HepG2 (cell line): ENCODE results near the gene PCIF1. TPM values are rescaled to one million over a fixed set of nuclear protein-coding genes. Genes with fewer than 3 reads are reported as not detected.
A peak's percentile ranks its signal among the peaks of the same experiment; 100 is the strongest.

Source experiments
- MYC ChIP-seq: sonication (generic); formaldehyde crosslinking; IDR thresholded peaks from 2 replicates; pipeline ENCODE4 v1.9.0; 2021; ENCODE audit warnings: missing genetic modification reagents, borderline replicate concordance
- RCOR2 ChIP-seq: IDR thresholded peaks from 2 replicates; pipeline ENCODE4 v1.6.1; 2016; ENCODE audit warnings: missing biosample characterization, missing genetic modification reagents
- REL ChIP-seq: sonication (generic); formaldehyde crosslinking; conservative IDR thresholded peaks from 2 replicates; pipeline ENCODE4 v1.8.0; 2022; ENCODE audit warnings: mild to moderate bottlenecking, missing genetic modification reagents, moderate library complexity
- ZBTB7A ChIP-seq: sonication (generic); formaldehyde crosslinking; IDR thresholded peaks from 2 replicates; pipeline ENCODE4 v1.8.0; 2022; ENCODE audit warnings: mild to moderate bottlenecking, missing genetic modification reagents
- ZNF30 ChIP-seq: sonication (generic); formaldehyde crosslinking; IDR thresholded peaks from 2 replicates; pipeline ENCODE4 v1.5.0; 2020; ENCODE audit warnings: mild to moderate bottlenecking, missing genetic modification reagents
- ZNF333 ChIP-seq: sonication (generic); formaldehyde crosslinking; IDR thresholded peaks from 2 replicates; pipeline ENCODE4 v1.4.0; 2020; ENCODE audit warnings: mild to moderate bottlenecking, missing genetic modification reagents, borderline replicate concordance
- ZNF546 ChIP-seq: sonication (generic); formaldehyde crosslinking; conservative IDR thresholded peaks from 2 replicates; pipeline ENCODE4 v1.8.1; 2023; ENCODE audit warnings: mild to moderate bottlenecking, missing genetic modification reagents
- ZNF556 ChIP-seq: sonication (generic); formaldehyde crosslinking; IDR thresholded peaks from 2 replicates; pipeline ENCODE4 v1.4.0; 2020; ENCODE audit warnings: mild to moderate bottlenecking, missing genetic modification reagents, borderline replicate concordance
- ZNF567 ChIP-seq: sonication (generic); formaldehyde crosslinking; IDR thresholded peaks from 2 replicates; pipeline ENCODE4 v1.8.1; 2023; ENCODE audit warnings: mild to moderate bottlenecking, missing genetic modification reagents, borderline replicate concordance
- ZNF607 ChIP-seq: sonication (generic); formaldehyde crosslinking; IDR thresholded peaks from 2 replicates; pipeline ENCODE4 v1.5.1; 2020; ENCODE audit warnings: missing genetic modification reagents, mild to moderate bottlenecking, borderline replicate concordance
- ZNF660 ChIP-seq: sonication (generic); formaldehyde crosslinking; IDR thresholded peaks from 2 replicates; pipeline ENCODE4 v1.5.1; 2020; ENCODE audit warnings: mild to moderate bottlenecking, low read depth, missing genetic modification reagents, borderline replicate concordance
- ZSCAN30 ChIP-seq: sonication (generic); formaldehyde crosslinking; IDR thresholded peaks from 2 replicates; pipeline ENCODE4 v1.5.0; 2020; ENCODE audit warnings: mild to moderate bottlenecking, missing genetic modification reagents
- polyA plus RNA-seq, 8 experiments: library from polyadenylated mRNA; depleted of rRNA in 3 of 8; stranded (reverse) in 7 of 8; unstranded in 1 of 8; fragments of >200 nt; fragmentation: Illumina TruSeq in 4 of 8; extraction: Trizol in 4 of 8; gene quantifications; 2 replicates each; pipeline versions ENCODE4 v1.2.1 to v1.2.3, GENCODE V29; 2011 to 2016; ENCODE audit warnings: low read depth in 4 of 8, missing spikeins in 1 of 8, mixed read lengths in 1 of 8; ENCODE audit not compliant: insufficient read depth in 1 of 8
- total RNA-seq, 5 experiments: library from RNA; depleted of rRNA; stranded (reverse); fragments of >200 nt; fragmentation: Illumina TruSeq; extraction: Trizol; gene quantifications; 2 replicates each; pipeline ENCODE4 v1.2.3, GENCODE V29; 2016; ENCODE audit warnings: low read depth in 1 of 5
- TF ChIP-seq, protein P1 (sequence below): IDR thresholded peaks from 2 replicates; pipeline ENCODE4 v1.6.1; 2016
- TF ChIP-seq, protein P2 (sequence below): sonication (generic); formaldehyde crosslinking; IDR thresholded peaks from 2 replicates; pipeline ENCODE4 v1.5.0; 2020; ENCODE audit warnings: missing genetic modification reagents
- TF ChIP-seq, protein P3 (sequence below): sonication (generic); formaldehyde crosslinking; IDR thresholded peaks from 2 replicates; pipeline ENCODE4 v1.4.0; 2020; ENCODE audit warnings: missing genetic modification reagents
- TF ChIP-seq, protein P4 (sequence below): sonication (generic); formaldehyde crosslinking; conservative IDR thresholded peaks from 2 replicates; pipeline ENCODE4 v1.4.0; 2020; ENCODE audit warnings: missing genetic modification reagents
- TF ChIP-seq, protein P5 (sequence below): sonication (generic); formaldehyde crosslinking; IDR thresholded peaks from 2 replicates; pipeline ENCODE4 v1.5.0; 2020; ENCODE audit warnings: mild to moderate bottlenecking, missing genetic modification reagents

The PCIF1 gene
- total and polyA plus RNA-seq, 2 of the 13 experiments (the other 11 are each of a cell fraction or from before 2014, with no cell fraction given), result 20.9 to 24.4 TPM

DNA sequence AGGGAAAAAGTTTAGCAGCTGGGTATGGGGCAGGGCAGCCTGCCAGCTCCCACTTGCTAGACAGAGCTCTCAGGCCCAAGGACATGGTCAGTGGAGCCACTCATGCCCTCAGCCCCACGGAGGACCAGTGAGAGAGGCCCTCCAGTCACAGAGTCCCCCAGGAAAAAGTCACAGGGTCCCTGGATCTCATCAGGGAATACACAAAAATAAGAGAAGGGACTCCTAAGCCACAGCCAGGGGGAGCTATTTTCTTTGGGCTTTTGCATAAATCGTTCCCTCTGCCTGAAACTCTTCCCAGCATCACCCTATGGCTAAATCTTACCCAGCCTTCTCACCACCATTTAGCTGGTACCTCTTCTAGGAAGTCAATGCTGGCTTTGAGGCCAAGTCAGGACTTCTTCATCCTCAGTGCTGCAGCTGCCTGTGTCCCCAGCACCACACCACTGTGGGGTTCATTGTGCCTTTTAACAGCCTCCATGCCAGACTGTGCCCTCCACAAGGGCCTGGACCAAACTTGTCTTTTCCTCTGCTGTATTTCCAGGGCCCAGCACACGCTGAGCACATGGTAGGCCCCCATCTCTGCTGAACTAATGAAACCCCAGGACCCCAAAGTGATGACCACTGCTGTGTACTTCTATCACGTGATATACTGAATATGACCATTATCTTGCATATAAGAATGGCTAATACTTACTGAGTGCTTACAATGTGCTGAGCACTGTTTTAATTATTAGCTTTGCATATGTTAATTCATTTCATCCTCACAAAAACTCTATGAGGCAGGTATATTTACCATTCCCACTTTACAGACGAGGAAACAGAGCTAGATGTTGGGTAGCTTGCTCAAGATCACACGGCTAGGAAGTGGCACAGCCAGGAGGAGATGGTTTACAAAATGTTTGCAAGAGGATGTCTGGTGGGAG is 35.5 kb downstream of the PCIF1 start (continued):
- TF ChIP-seq, protein P1, sequence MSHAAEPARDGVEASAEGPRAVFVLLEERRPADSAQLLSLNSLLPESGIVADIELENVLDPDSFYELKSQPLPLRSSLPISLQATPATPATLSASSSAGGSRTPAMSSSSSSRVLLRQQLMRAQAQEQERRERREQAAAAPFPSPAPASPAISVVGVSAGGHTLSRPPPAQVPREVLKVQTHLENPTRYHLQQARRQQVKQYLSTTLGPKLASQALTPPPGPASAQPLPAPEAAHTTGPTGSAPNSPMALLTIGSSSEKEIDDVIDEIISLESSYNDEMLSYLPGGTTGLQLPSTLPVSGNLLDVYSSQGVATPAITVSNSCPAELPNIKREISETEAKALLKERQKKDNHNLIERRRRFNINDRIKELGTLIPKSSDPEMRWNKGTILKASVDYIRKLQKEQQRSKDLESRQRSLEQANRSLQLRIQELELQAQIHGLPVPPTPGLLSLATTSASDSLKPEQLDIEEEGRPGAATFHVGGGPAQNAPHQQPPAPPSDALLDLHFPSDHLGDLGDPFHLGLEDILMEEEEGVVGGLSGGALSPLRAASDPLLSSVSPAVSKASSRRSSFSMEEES, result peak; percentile 69
- TF ChIP-seq ZNF546, result no peak
- TF ChIP-seq ZSCAN30, result no peak
- TF ChIP-seq, protein P2, sequence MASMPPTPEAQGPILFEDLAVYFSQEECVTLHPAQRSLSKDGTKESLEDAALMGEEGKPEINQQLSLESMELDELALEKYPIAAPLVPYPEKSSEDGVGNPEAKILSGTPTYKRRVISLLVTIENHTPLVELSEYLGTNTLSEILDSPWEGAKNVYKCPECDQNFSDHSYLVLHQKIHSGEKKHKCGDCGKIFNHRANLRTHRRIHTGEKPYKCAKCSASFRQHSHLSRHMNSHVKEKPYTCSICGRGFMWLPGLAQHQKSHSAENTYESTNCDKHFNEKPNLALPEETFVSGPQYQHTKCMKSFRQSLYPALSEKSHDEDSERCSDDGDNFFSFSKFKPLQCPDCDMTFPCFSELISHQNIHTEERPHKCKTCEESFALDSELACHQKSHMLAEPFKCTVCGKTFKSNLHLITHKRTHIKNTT (CRISPR knock-in tag), result no peak
- no peak for TF ChIP-seq ZNF30
- no peak for TF ChIP-seq ZNF567 (CRISPR knock-in tag)
- TF ChIP-seq REL (CRISPR knock-in tag), result no peak
- TF ChIP-seq ZBTB7A, result no peak
- TF ChIP-seq, protein P3, sequence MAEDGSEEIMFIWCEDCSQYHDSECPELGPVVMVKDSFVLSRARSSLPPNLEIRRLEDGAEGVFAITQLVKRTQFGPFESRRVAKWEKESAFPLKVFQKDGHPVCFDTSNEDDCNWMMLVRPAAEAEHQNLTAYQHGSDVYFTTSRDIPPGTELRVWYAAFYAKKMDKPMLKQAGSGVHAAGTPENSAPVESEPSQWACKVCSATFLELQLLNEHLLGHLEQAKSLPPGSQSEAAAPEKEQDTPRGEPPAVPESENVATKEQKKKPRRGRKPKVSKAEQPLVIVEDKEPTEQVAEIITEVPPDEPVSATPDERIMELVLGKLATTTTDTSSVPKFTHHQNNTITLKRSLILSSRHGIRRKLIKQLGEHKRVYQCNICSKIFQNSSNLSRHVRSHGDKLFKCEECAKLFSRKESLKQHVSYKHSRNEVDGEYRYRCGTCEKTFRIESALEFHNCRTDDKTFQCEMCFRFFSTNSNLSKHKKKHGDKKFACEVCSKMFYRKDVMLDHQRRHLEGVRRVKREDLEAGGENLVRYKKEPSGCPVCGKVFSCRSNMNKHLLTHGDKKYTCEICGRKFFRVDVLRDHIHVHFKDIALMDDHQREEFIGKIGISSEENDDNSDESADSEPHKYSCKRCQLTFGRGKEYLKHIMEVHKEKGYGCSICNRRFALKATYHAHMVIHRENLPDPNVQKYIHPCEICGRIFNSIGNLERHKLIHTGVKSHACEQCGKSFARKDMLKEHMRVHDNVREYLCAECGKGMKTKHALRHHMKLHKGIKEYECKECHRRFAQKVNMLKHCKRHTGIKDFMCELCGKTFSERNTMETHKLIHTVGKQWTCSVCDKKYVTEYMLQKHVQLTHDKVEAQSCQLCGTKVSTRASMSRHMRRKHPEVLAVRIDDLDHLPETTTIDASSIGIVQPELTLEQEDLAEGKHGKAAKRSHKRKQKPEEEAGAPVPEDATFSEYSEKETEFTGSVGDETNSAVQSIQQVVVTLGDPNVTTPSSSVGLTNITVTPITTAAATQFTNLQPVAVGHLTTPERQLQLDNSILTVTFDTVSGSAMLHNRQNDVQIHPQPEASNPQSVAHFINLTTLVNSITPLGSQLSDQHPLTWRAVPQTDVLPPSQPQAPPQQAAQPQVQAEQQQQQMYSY, result no peak
- TF ChIP-seq MYC (CRISPR knock-in tag), result peak; percentile 36; the same call in 1 of the 2 replicates
- no peak for TF ChIP-seq ZNF660 (CRISPR knock-in tag)
- TF ChIP-seq ZNF556 (CRISPR knock-in tag), result 0 out of 2 replicates have a peak, but pooled peaks have one; percentile 22
- TF ChIP-seq RCOR2 (CRISPR knock-in tag), result no peak
- TF ChIP-seq ZNF607, result no peak
- no peak for TF ChIP-seq ZNF333 (CRISPR knock-in tag)
- TF ChIP-seq, protein P4, sequence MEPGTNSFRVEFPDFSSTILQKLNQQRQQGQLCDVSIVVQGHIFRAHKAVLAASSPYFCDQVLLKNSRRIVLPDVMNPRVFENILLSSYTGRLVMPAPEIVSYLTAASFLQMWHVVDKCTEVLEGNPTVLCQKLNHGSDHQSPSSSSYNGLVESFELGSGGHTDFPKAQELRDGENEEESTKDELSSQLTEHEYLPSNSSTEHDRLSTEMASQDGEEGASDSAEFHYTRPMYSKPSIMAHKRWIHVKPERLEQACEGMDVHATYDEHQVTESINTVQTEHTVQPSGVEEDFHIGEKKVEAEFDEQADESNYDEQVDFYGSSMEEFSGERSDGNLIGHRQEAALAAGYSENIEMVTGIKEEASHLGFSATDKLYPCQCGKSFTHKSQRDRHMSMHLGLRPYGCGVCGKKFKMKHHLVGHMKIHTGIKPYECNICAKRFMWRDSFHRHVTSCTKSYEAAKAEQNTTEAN (CRISPR knock-in tag), result no peak
- TF ChIP-seq, protein P5, sequence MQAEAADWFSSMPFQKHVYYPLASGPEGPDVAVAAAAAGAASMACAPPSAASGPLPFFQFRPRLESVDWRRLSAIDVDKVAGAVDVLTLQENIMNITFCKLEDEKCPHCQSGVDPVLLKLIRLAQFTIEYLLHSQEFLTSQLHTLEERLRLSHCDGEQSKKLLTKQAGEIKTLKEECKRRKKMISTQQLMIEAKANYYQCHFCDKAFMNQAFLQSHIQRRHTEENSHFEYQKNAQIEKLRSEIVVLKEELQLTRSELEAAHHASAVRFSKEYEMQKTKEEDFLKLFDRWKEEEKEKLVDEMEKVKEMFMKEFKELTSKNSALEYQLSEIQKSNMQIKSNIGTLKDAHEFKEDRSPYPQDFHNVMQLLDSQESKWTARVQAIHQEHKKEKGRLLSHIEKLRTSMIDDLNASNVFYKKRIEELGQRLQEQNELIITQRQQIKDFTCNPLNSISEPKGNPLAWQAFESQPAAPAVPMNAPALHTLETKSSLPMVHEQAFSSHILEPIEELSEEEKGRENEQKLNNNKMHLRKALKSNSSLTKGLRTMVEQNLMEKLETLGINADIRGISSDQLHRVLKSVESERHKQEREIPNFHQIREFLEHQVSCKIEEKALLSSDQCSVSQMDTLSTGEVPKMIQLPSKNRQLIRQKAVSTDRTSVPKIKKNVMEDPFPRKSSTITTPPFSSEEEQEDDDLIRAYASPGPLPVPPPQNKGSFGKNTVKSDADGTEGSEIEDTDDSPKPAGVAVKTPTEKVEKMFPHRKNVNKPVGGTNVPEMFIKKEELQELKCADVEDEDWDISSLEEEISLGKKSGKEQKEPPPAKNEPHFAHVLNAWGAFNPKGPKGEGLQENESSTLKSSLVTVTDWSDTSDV (CRISPR knock-in tag), result no peak
